ENCODE results near the gene GTF2H2C_2.
"Not testable (repeated sequence)": the region's sequence is repeated elsewhere in the genome, so short reads cannot be mapped to it uniquely, and the experiment has no call there.

GTF2H2C_2 gene

DNA sequence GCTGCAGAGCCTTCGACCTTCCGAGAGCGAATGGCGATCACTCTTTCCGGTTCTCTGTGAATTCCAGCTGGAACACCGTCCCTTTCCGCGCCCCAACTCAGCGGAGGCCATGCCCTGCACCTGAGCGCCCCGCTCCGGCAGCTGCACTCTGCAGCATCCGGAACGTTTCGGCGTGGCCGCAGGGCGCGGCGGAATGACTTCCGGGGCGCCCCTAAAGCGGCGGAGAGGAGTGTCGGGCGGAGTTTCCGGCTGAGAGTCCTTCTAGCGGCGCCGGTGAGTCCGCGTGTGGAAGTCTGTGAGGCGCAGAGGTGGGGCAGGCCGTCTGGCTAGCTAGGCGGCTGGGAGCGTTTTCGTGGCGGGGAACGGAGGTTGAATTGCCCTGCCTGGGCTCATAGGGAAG, at the start of gene GTF2H2C_2:
TSS of gene GTF2H2C_2 (plus strand) at position 252 of the 400 bp plus-strand sequence.
- not testable (repeated sequence) for DNase-seq (ENCODE audit: low read depth); H3K4me3 ChIP-seq (replicated peaks; ENCODE audit: low read depth, low read length)

DNA sequence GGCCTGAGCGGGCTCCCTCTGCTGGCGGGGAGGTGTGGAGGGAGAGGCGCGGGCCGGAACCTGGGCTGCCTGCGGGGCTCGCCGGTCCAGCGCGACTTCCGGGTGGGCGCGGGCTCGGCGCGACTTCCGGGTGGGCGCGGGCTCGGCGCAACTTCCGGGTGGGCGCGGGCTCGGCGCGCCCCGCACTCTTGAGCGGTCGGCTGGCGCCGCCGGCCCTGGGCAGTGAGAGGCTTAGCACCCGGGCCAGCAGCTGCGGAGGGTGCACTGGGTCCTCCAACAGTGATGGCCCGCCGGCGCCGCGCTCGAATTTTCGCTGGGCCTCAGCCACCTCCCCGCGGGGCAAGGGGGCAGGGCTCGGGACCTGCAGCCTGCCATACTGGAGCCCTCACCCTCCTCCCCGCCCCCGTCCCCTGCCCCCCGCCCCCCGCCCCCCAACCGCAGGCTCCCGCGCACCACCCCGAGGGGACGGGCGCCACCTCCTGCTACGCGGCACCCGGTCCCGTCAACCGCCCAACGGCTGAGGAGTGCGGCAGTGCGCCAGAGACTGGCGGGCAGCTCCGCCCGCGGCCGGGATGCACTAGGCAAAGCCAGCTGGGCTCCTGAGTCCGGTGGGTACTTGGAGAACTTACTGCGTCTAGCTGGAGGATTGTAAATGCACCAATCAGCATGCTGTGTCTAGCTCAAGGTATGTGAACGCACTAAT, 14.0 kb upstream of the GTF2H2C_2 start:
- DNase-seq (ENCODE audit: low read depth): not testable (repeated sequence)
- peak overlapping the region; percentile 50 for H3K4me3 ChIP-seq (replicated peaks; ENCODE audit: low read depth, low read length)

GRCh38 chr5:70421322-70421721, 6.2 kb downstream of the GTF2H2C_2 start:
- DNase-seq (ENCODE audit: low read depth); H3K4me3 ChIP-seq (replicated peaks; ENCODE audit: low read depth, low read length): not testable (repeated sequence)

DNA sequence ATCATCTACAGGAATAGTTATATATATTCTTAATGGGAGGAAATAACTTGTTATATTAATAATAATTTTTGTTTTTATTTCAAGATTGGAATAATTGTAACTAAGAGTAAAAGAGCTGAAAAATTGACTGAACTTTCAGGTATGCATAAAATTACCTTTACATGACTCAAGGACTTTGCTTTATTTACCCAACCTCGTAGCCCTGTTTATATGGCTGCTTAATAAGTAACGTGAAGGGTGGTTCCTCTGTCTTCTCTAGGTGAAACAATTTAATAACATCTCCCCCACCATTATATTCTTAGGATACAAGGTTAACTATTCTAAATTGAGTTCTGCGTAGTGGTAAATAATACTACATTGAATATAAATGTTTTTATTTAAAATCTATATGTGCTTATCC, 8.0 kb downstream of the GTF2H2C_2 start:
- H3K4me3 ChIP-seq (replicated peaks; ENCODE audit: low read depth, low read length); DNase-seq (ENCODE audit: low read depth): not testable (repeated sequence)

GRCh38 chr5:70438518-70438917, 23.4 kb downstream of the GTF2H2C_2 start:
- H3K4me3 ChIP-seq (replicated peaks; ENCODE audit: low read depth, low read length); DNase-seq (ENCODE audit: low read depth): not testable (repeated sequence)

DNA sequence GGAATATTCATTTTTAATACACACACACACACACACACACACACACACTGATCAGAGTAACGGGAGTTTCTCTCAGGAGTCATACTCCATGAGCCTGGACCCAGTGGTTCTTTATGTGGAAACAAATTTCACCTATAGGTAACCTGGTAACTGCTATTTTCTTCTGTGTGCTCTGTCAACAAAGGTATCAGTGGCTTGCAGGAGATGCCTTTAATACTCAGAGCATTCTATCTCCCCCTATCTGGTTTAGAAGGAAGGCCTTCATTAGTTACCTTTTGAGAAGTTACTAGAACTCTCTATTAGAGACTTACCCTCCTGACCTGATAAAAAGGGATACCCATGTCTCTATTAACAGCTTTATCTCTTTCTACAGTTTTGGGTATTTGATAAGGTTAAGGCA, 34.4 kb downstream of the GTF2H2C_2 start:
- H3K4me3 ChIP-seq (replicated peaks; ENCODE audit: low read depth, low read length); DNase-seq (ENCODE audit: low read depth): not testable (repeated sequence)

DNA sequence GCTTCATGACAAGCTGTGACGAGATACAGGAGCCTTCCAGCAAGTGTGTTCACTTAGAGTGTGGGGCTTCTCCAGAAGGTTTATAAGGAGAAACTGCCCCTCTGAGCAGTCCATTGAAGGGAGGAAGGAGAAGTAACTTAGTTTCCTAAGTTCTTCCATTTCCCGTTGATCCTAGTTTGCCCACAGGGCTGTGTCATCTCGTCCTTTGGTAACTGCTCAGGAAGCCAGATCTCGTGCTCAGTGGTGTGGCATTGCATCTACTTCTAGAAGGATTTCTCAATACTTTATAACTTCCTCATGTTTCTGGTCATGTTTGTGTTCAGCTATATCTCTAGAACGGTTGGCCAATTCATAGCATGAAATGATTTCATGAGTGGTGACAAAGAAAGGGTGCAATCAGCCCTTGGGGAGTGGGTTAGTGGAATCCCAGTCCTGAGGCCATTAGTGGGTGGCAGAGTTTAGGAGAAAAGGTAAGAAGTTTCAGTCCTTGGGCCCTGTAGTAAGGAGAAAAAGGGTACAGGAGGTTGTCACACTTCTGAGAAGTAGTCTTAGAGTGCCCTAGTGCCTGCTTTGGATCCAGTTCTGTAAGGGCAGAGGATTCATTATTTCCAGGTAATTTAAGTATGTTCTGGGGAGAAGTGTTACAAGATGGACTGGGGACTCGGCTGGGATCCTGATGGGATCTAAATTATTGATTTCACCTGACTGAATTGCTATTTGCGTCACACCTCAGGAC, 36.2 kb downstream of the GTF2H2C_2 start:
- not testable (repeated sequence) for H3K4me3 ChIP-seq (replicated peaks; ENCODE audit: low read depth, low read length); DNase-seq (ENCODE audit: low read depth)

DNA sequence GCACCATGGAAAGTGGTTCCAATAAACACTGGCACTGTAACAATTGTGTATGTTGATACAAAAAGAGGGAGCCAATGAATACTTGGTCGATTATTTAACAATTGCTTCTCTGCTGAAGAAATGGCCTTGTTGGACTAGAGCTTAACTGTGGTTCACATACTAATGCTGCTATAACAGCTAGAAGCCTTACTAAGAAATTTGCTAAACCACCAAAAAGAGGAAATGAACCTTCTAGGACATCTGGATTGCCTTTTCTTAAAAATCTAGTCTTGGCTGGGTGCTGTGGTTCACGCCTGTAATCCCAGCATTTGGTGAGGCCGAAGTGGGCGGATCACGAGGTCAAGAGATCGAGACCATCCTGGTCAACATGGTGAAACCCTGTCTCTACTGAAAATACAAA, 41.9 kb downstream of the GTF2H2C_2 start:
- not testable (repeated sequence) for DNase-seq (ENCODE audit: low read depth); H3K4me3 ChIP-seq (replicated peaks; ENCODE audit: low read depth, low read length)

GRCh38 chr5:70459188-70459587, 44.0 kb downstream of the GTF2H2C_2 start:
- not testable (repeated sequence) for DNase-seq (ENCODE audit: low read depth); H3K4me3 ChIP-seq (replicated peaks; ENCODE audit: low read depth, low read length)

DNA sequence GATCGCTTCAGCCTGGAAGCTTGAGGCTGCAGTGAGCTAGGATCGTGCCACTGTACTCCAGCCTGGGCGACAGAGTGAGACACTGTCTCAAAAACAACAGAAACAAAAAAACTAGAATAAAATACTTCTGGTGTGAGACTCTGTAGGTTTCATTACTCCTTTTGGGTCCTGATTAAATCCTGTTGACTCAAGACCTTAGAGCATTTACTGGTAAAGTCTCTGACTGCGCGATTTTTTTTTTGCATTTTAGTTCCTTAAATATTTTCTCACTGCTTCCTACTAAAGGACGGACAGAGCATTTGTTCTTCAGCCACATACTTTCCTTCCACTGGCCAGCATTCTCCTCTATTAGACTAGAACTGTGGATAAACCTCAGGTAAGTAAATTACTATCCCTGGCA, 46.8 kb downstream of the GTF2H2C_2 start:
- H3K4me3 ChIP-seq (replicated peaks; ENCODE audit: low read depth, low read length); DNase-seq (ENCODE audit: low read depth): not testable (repeated sequence)

GRCh38 chr5:70464019-70464637, 49.0 kb downstream of the GTF2H2C_2 start:
- not testable (repeated sequence) for H3K4me3 ChIP-seq (replicated peaks; ENCODE audit: low read depth, low read length); DNase-seq (ENCODE audit: low read depth)

DNA sequence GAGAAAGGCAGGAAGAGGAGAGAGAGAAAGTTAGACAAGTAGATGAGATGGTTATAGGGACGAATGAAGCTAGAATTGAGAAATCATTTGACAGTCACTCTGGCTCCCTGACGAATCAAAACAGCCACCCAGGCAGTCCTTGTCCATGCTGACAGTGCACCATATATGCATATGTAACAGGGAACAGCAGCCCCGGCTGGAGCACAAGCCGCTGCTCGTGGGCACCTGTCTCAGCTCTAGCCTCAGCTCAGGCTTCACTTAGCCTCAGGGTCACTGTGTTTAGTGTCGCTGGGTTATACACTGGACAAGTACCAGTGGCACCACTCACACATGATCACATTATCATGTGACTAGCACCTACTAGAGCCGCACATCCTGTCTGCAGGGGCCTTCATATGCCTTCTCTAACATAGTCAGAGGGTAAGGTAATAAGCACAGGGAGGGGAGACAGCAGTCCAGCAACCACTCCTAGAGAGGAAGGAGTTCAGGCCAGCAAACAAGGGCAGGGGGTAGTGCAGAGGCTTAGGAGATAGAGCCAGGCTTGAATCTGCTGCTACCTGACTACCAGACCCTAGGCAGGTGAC, 54.9 kb downstream of the GTF2H2C_2 start:
- not testable (repeated sequence) for DNase-seq (ENCODE audit: low read depth)

More for the DNA sequence above, 54.9 kb downstream of the GTF2H2C_2 start:
- not testable (repeated sequence) for H3K4me3 ChIP-seq (replicated peaks; ENCODE audit: low read depth, low read length)

All from fibroblast of pulmonary artery (primary cell).